ENCODE data around the gene DGCR8.
A peak's percentile ranks its signal among the peaks of the same experiment; 100 is the strongest.
"Not testable (repeated sequence)": the region's sequence is repeated elsewhere in the genome, so short reads cannot be mapped to it uniquely, and the experiment has no call there.

The DGCR8 gene

DNA sequence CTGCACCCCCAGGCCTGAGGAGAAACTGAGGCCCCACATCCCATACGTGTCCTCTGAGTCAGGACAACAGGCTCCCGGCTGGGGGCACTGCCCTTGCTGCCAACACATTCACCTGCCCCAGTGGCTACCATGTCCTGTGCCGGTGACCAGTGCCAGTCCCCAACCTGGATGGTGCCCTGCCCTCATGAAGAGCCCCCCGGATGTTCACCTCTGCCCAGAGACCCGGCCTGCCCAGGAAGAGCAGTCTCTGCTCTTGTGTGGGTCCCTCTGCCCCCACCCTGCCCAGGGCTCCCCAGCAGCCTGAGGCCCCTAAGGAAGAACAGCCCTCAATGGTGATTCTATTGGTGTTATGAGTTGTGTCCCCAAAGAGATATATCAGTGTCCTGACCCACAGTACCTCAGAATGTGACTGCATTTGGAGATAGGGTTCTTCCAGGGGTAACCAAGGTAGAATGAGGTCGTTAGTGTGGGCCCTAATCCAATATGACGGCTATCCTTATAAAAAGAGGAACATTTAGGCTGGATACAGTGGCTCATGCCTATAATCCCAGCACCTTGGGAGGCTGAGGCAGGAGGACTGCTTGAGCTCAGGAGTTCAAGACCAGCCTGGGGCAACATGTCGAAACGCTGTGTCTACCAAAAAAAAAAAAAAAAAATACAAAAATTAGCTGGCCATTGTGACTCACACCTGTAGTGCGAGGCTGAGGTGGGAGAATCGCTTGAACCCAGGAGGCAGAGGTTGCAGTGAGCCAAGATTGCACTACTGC is 13.2 kb upstream of the DGCR8 start:
- DNase-seq (ENCODE audit: low read depth in 3 of 3) = no peak

DNA sequence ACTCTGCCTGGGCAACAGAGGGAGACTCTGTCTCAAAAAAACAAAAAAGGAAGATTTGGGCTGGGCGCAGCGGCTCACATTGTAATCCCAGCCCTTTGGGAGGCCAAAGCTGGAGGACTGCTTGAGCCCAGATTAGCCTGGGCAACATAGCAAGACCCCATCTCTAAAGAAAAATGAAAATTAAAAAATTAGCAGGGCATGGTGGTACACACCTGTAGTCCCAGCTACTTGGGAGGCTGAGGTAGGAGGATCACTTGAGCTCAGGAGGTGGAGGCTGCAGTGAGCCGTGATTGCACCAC is 12.7 kb upstream of the DGCR8 start:
- not testable (repeated sequence) for DNase-seq (ENCODE audit: low read depth in 3 of 3)

DNA sequence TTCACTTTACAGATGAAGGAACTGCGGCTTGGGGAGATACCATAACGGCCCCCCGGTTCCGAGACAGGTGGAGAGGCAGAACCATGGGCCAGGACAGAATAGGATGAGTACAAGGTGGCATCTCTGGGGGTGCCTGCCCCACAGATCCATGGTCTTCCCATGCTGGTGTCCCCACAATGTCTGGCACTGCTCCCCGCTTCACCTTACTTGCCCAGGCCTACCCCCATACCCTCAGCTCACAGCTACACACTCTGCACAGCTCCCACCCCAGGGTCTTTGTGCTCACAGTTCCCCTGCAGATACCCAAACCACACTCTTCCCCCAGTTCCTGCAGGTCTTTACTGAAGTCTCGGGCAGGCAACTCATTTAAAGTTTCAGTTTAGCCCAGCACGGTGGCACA is 11.4 kb upstream of the DGCR8 start:
- DNase-seq (ENCODE audit: low read depth in 3 of 3) = no peak

DNA sequence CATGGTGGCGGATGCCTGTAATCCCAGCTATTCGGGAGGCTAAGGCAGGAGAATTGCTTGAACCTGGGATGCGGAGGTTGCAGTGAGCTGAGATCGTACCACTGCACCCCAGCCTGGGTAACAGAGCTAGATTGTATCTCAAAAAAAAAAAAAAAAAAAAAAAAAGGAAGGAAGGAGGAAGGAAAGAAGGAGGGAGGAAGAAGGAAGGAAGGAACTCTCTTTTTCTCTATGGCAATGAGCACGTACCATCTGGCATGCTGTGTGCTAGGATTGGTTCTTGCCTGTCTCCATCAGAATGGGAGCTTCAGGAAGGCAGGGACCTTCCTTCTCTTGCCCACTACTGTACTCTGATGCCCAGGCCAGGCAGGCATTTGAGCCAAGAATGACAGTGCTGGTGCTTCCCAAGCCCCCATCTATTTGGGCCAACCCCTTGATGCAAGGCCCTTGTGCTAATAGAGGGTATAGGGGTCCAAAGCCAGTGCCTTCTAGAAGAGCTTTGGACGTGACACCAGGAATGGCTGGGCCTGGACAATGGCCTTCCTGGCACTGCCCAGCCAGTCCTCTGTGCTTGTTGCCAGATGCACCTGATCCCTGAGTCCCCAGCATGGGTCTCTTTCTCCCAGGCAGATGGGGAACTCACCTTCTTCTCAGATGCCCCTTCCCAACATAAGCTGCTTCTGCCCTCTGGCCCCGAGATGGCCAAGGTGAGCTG is 10.6 kb upstream of the DGCR8 start:
- DNase-seq (ENCODE audit: low read depth in 3 of 3) = no peak

DNA sequence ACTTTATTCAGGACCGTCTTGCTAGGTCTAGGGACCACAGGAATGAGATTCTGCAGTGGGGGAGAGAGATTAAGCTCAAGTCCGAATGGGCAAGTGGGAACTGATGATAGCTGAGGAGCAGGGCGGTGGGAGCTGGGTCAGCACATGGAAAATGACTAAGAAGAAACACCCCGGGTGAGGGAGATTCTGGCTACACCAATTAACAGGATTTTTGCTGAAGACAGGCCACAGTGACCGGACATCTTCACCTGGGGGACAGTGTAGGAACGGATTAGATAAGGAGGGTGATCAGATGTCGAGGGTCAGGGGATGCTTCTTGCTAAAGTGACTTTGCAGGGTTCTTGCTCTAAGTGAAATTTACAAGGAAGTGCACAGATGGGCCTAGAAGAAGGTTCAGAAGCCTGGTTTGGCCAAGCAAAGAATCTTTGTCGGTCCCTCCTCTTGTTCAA is 8.5 kb upstream of the DGCR8 start:
- DNase-seq (ENCODE audit: low read depth in 3 of 3) = no peak

DNA sequence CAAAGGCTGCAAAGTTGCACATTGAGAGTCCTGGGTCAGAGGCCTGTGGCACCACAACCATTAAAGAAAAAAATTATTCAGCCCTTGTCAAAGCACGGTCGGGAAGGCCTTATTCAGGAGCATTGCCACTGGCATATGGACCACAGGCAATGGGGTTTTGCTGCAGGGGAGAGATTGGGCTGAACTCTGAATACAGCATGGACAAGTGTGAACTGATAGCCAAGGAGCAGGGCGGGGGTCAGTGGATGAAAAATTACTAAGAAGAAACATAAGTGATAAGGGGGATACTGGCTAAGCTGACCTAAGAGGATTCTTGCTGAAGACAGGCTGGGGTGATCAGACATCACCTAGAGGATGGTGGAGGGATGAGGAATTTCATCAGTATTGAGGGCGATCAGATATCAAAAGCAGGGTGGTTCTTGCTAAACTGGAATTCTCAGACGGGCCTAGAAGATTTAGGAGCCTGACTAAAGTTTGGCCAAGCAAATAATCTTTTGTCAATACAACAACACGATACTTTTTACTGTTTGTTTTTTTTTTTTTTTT is 3.3 kb upstream of the DGCR8 start:
- DNase-seq (ENCODE audit: low read depth in 3 of 3) = no peak

DNA sequence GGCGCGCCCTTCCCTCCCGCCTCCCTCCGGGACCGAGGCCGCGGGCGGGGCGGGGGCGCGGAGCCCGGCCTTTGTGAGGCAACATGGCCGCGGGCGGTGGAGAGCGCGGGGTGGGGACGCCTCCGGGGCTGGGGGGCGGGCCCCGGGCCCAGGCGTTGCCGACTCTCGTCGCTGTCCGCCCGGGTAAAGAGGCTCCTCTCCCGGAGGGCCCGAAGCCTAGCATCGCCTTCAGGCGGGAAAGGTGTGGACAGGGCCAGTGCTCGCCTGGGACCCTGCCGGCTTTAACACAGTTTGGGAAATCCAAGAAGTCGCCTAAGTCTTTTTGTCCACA is 369 bp downstream of the DGCR8 start:
- DNase-seq (ENCODE audit: low read depth in 3 of 3) = peak; percentile 55 to 63 (median 60)

DNA sequence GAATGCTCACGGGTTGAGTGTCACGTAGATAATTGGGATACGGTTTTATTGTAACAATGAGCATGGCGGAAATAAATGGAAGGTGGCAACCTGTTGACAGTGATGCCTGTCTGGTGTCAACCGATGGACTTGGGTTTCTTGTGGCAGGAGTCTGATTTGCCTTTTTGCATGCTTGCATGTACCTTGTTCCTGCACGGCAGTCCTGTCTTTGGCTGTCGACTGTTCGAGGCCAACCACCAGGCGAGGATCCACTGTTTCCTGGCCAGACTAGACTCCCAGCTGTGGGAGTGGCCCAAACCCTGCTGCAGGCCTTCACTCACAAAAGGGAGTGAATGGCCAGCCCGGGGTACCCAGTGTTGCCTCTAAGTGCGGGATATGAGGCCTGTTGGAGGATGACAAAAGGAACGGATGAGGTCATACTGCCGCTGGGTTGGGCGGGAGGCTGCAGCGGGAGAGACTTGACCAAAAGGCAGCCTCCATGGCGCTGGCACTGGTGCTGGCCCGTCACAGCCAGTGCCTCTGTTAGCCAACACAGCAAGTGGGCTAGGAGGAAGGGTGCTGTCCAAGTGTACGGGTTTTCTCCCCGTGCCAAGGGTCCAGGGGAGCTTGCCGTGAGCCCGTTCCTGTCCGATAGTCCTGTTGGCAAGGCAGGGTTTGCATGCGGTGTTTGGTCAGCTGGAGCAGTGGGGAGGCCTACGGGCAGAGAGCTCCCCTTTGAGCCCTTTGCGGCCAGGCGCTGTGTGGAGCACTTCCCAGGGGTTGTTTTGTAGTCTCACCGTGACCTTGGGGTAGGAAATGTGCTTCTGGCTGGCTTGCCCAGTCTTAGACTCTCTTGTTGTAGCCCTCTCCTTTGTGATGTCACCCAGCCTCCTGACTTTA is 974 bp downstream of the DGCR8 start:
- no peak for DNase-seq (ENCODE audit: low read depth in 3 of 3)

DNA sequence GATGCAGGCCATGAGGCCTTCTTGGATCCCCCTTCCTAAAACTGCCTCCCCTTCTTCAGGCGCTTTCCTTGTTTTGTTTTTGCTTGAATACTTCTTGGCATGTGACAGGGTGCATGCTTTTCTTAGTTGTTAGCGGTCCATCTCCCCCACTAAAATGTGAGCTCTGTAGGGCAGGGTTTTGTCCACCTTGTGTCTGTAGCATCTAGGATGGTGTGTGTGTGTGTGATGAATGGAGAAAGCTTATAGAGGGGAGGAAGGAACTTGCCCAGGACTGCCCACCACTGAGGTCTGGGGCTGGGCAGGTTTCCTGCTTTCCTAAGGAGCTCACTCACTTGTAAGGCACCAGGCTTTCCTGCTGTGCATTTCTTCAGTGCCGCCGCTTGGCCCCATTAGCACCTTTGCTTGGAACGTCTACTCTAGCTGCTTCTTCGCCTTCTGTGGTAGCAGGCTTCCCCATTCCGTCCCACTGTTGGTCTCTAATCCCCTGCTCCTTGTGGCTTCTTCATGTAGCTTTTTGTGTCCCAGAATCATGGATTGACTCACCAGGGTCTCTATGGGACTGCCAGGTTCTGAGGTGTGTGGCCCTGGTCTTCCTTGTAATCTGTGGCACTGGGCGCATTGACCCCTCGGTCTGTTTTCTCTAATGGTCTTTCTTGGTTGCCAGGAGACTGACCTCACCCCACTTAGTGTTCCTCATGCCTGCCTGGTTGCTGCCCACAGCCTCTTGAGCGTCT is 3.3 kb downstream of the DGCR8 start:
- DNase-seq (ENCODE audit: low read depth in 3 of 3) = no peak

DNA sequence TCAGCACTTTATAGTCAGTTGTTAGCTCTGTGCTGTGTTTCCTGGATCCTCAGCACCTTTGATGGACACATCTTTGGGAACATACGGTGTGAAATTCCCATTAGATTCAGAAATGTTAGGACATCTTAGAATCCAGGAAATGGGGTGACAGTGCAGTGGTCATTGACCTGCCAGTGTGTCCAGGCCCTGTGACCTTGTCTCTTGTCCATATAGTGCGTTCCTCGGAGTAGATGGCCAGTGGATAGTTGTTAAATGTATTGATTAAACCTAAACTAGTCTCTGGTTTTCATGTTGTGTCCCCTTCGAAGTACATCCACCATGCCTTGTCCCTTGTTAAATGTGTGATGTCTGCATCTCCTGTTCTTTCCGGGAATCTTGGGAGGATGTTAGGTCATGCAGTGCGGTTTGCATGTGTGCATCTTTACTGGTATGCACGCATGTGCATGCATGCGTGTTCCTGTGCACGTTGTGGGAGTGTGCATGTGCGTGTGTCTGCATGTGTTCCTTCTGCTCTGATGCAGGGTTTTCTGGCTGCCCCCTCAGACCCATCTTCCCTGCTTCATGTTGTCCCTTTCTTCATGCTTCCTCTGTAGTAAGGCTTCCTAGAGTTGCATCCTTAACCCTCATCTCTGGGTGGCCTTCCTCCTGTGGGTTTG is 4.0 kb downstream of the DGCR8 start:
- no peak for DNase-seq (ENCODE audit: low read depth in 3 of 3)

DNA sequence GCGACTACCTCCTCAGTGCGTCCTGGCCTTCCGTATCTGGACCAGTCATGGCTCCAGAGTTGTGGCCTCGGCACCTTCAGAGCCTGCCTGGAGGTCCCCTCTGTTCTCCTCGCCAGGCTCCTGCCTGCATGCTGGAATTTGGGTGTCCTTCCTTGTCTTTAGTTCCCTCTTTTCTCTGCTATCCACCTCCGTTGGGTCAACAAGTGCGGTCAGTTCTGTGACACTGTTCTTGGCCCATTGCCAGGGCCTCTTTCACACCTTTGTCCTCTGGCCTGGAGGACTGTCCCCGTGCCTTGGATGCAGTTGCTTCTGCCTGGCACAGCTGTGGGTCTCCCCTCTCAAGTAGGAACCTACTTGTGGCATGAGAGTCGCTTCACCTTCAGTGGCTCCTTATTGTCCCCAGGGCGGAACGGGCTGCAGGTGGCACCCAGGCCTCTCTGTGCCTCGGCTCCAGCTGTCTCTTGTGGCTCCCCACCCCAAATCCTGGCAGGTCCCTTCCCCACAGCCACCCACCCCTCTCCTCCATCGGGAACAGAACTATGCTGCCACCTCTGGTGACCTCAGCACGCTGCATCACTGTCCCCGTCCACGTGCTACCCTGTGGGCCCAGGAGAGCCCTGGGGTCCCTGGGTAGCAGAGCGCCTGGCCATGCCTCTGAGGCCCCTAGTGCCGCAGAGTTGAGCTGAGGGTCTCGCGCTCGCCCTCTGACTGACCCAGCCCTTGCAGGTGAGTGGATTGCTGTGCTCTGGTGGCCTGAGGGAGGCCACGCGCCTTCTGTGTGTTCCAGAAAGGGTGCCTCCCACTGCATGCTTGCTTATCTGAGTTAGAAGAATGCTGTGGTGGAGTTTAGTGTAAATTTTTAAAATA is 4.7 kb downstream of the DGCR8 start:
- DNase-seq (ENCODE audit: low read depth in 3 of 3) = no peak

DNA sequence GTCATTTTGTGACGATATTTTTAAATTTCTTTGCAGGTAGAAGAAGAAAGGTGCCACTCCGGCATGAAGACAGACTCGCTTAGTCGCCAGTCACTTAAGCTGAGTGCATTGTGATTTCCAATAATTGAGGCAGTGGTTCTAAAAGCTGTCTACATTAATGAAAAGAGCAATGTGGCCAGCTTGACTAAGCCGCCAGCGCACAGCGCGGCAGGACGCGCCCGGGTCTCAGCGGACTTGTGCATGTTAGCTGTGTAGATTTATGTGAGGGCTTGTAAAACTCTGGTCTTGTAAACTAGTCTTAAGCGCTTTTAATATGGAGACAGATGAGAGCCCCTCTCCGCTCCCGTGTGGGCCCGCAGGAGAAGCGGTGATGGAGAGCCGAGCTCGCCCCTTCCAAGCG is 5.6 kb downstream of the DGCR8 start:
- no peak for DNase-seq (ENCODE audit: low read depth in 3 of 3)

DNA sequence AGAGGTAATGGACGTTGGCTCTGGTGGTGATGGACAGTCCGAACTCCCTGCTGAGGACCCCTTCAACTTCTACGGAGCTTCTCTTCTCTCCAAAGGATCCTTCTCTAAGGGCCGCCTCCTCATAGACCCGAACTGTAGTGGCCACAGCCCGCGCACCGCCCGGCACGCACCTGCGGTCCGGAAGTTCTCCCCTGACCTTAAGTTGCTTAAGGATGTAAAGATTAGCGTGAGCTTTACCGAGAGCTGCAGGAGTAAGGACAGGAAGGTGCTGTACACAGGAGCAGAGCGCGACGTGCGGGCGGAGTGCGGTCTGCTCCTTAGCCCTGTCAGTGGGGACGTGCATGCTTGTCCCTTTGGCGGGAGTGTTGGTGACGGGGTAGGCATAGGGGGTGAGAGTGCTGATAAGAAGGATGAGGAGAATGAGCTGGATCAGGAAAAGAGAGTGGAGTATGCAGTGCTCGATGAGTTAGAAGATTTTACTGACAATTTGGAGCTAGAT is 6.1 kb downstream of the DGCR8 start:
- DNase-seq (ENCODE audit: low read depth in 3 of 3) = no peak

DNA sequence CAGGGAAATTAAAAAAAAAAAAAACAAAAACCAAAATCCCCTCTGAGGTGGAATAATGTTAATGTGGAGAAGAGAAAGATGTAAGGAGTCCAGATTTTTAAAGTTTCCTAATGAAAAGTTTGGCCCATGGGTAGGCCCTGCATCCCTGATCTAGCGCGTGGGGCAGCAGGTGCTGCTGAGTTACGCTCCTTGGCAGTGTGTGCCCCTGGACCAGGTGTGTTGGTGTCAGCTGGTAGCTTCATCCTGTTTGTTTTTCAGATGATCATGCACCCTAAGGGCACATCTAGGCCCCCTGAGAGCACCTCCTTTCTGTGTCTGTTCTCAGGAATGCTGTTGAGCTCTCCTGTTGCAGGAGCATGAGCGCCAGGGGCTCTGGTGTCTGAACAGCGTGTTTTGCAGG is 6.7 kb downstream of the DGCR8 start:
- no peak for DNase-seq (ENCODE audit: low read depth in 3 of 3)

DNA sequence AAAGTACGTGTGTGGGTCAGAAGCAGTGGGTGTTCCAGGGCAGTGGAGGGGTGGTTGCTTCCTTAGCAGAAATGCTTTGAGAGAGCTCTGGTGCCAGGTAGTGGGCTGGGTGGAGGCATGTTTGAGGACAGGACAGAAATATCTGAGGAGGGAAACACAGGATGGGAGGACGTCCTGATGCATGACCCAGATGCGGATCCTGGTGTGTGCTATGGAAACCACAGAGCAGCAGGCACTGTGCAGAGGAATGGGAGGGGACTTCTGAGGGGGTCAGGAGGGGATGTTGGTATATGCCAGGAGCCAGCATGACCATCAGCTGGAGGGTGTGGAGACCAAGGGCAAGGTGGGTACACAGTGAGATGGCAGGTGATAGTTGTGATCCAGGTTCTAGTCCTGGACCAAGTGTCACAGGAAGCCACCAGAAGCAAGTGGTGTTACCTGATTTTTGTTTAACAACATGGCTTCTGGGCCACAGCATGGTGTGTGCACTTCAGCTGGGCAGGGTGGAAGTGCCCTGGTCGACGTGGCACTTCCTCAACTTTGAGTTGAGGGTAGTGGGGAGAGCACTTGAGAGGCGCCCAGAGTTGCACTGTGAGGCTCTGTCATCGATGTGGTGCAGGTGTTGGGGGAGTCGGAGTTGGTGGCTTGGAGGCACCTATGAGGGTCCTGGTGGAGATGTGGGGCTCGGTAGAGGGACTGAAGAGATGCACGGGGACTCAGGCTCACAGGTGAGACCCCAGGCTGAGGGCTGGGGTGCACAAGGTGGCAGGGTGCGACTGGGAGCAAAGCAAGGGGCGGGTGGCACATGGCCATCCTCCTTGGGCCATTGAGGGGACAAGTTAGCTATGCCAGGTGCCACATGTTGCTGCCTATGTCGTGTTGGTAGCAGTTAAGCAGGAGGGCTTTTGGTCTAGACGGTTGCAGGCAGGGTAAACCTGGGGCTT is 7.5 kb downstream of the DGCR8 start:
- DNase-seq (ENCODE audit: low read depth in 3 of 3) = no peak

DNA sequence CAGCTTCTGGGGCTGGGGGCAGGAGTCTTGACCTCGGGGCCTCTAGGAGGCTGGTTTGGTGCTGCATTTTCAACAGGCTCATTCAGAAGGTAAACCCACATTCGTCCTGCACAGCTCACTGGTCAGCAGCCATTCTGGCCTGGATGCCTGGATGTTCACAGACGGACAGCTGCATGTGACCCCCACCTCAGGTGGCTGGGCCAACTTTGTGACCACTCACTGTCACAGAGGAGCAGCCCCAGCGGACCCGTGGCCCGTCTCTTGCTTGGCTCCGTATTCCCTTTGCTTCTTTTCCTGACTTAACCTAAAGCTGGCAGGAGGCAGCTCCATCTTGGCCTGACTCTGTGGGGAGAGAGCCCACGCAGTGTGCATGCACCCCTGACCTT is 8.2 kb downstream of the DGCR8 start:
- no peak for DNase-seq (ENCODE audit: low read depth in 3 of 3)

DNA sequence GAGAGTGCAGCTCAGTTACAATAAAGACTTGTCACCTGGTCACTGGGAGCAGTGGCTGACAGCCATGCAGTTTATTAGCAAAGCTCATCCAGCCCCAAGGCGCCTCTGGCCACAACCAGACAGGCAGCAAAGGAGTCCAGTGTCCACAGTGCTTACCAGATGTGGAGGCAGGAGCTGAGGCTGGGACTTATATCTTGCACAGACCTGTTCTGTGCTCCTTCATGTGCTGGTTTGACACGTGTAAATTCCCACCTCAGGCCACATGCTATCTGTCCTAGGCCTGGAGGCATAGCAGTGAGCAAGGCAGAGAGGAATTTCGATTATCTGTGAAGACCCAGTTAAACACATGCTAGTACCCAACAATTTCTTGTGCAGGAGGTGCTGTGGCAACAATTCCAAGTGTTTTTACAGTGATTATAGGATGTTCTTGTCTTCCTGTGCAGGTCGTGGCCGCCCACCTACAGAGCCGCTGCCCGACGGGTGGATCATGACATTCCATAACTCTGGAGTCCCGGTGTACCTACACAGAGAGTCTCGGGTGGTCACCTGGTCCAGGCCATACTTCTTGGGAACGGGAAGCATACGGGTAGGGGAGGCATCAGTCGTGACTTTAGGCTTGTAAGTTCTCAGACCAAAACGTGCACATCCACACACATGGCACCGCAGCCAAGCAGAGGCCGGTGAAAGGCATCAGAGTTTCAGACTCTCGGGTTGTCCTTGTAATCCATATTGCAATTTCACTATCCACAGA is 9.4 kb downstream of the DGCR8 start:
- DNase-seq (ENCODE audit: low read depth in 3 of 3) = no peak

Measured in stimulated activated CD4-positive, alpha-beta T cell treated with anti-CD3 and anti-CD28 coated beads, TNF-alpha, amount 100 ng/mL, for 4 hours (primary cell).